PC-9 (cell line): ENCODE measurements around the gene GGT1. TPM values are rescaled to one million over a fixed set of nuclear protein-coding genes. Genes with fewer than 3 reads are reported as not detected.

Experiments
- BruUV-seq: library from RNA; stranded (reverse); fragments of 400-500 nt; replicated peaks from 2 replicates; lab custom pipeline; 2021; lab: Mats Ljungman, UMichigan
- CTCF ChIA-PET: fragments of 300-600 bp; sonication (Branson Sonifier 250); formaldehyde crosslinking; loops from one replicate; lab custom pipeline; 2022; ENCODE audit warnings: antibody characterized with exemption; lab: Charles Lee
- POLR2A ChIA-PET: fragments of 300-600 bp; sonication (Branson Sonifier 250); formaldehyde crosslinking; loops from one replicate; lab custom pipeline; 2022; ENCODE audit warnings: antibody characterized with exemption; ENCODE audit not compliant: unreplicated experiment; lab: Charles Lee
- DNase-seq, 2 experiments: peaks; one replicate each; pipeline versions ENCODE4 v3.0.0 to v3.0.0-alpha.2; 2015 to 2022; ENCODE audit warnings: mixed read lengths in 1 of 2
- H2AFZ ChIP-seq: fragments of 200-600 bp; sonication (generic); 2 replicates; pipeline ENCODE4 v1.8.1; 2017; ENCODE audit warnings: antibody characterized with exemption
- H3F3A ChIP-seq: fragments of 200-600 bp; sonication (generic); 2 replicates; pipeline ENCODE4 v1.8.1; 2017; ENCODE audit warnings: antibody characterized with exemption, mild to moderate bottlenecking, low read depth; ENCODE audit not compliant: insufficient read depth
- H3K27ac ChIP-seq: fragments of 200-600 bp; sonication (generic); 2 replicates; pipeline ENCODE4 v1.6.1; 2016; ENCODE audit warnings: mixed run types
- H3K27me3 ChIP-seq: fragments of 200-600 bp; sonication (generic); 2 replicates; pipeline ENCODE4 v1.6.1; 2016; ENCODE audit warnings: low read depth, mixed run types; ENCODE audit not compliant: insufficient read depth
- H3K36me3 ChIP-seq: fragments of 200-600 bp; sonication (generic); 2 replicates; pipeline ENCODE4 v1.6.1; 2016; ENCODE audit warnings: low read depth, mixed run types
- H3K4me1 ChIP-seq: fragments of 200-600 bp; sonication (generic); replicated peaks from 2 replicates; pipeline ENCODE4 v1.6.1; 2016; ENCODE audit warnings: mixed run types; ENCODE audit not compliant: insufficient read depth
- H3K4me2 ChIP-seq: fragments of 200-600 bp; sonication (generic); 2 replicates; pipeline ENCODE4 v1.6.1; 2017; ENCODE audit warnings: mixed run types
- H3K4me3 ChIP-seq: fragments of 200-600 bp; sonication (generic); 2 replicates; pipeline ENCODE4 v1.6.1; 2016; ENCODE audit warnings: mixed run types
- H3K79me2 ChIP-seq: fragments of 200-600 bp; sonication (generic); 2 replicates; pipeline ENCODE4 v1.6.1; 2017; ENCODE audit warnings: low read depth, mixed run types
- H3K9me2 ChIP-seq: fragments of 200-600 bp; sonication (generic); 2 replicates; pipeline ENCODE4 v1.8.1; 2017; ENCODE audit warnings: mild to moderate bottlenecking; ENCODE audit not compliant: insufficient read depth
- H3K9me3 ChIP-seq: fragments of 200-600 bp; sonication (generic); 2 replicates; pipeline ENCODE4 v1.8.1; 2016; ENCODE audit warnings: low read depth; ENCODE audit not compliant: insufficient read depth
- H4K20me1 ChIP-seq: fragments of 200-600 bp; sonication (generic); 2 replicates; pipeline ENCODE4 v1.8.1; 2017; ENCODE audit not compliant: insufficient read depth
- CTCF ChIP-seq: fragments of 200-600 bp; sonication (generic); conservative IDR thresholded peaks from 2 replicates; pipeline ENCODE4 v1.6.1; 2017; ENCODE audit warnings: mixed run types, antibody characterized with exemption, mild to moderate bottlenecking, moderate library complexity
- EZH2 ChIP-seq: fragments of 200-600 bp; sonication (generic); IDR thresholded peaks from 2 replicates; pipeline ENCODE4 v1.8.0; 2017; ENCODE audit warnings: antibody characterized with exemption, low read depth
- intact Hi-C: fragments of 100-400 bp; cut with micrococcal nuclease; formaldehyde crosslinking; loops from one replicate; pipeline ENCODE4 v1.10.0; 2022; ENCODE audit not compliant: unreplicated experiment
- total RNA-seq: library from RNA; stranded (reverse); gene quantifications from 2 replicates; pipeline ENCODE4 v1.2.3, GENCODE V29; 2021

The GGT1 gene
- total RNA-seq, 1 experiment from 2014 or later: 7.4 TPM

GRCh38 chr22:24584871-24585411 is 18.1 kb upstream of the GGT1 start:
- Histone ChIP-seq H3K27ac (no peak overlapping the region), H3K79me2 (no peaks in the 10 kb centered on the region), H3K4me2 (no peak overlapping the region), H4K20me1 (no peaks in the 10 kb centered on the region), H3F3A (no peaks in the 10 kb centered on the region), H3K9me3 (no peaks in the 10 kb centered on the region), H2AFZ (no peak overlapping the region), H3K4me1 (peaks cover 10% of the 10 kb centered on the region), H3K27me3 (no peaks in the 10 kb centered on the region), H3K9me2 (no peaks in the 10 kb centered on the region), H3K36me3 (no peaks in the 10 kb centered on the region), H3K4me3 (no peak overlapping the region)
- DNase-seq: no peak
- BruUV-seq: no TSS peak
- CTCF ChIA-PET: interaction anchor here (0.5 kb wide), 1 partner anchor 12 kb away, joined by 4 read pairs; no protein-coding TSS in a partner anchor
- TF ChIP-seq CTCF (no peak), EZH2 (no peak)
- intact Hi-C loops: no loop called here
- POLR2A ChIA-PET: no interaction called here

GRCh38 chr22:24585461-24585860 is 17.5 kb upstream of the GGT1 start:
- Histone ChIP-seq H3F3A (no peaks in the 10 kb centered on the region), H4K20me1 (no peaks in the 10 kb centered on the region), H3K79me2 (no peaks in the 10 kb centered on the region), H2AFZ (no peak overlapping the region), H3K4me2 (no peak overlapping the region), H3K9me2 (no peaks in the 10 kb centered on the region), H3K27ac (no peak overlapping the region), H3K9me3 (no peaks in the 10 kb centered on the region), H3K36me3 (no peaks in the 10 kb centered on the region), H3K27me3 (no peaks in the 10 kb centered on the region), H3K4me1 (peaks cover 10% of the 10 kb centered on the region), H3K4me3 (no peak overlapping the region)
- no TSS peak for BruUV-seq
- ChIA-PET CTCF (interaction anchor here (0.5 kb wide), 1 partner anchor 11 kb away, joined by 4 read pairs; no protein-coding TSS in a partner anchor), POLR2A (no interaction called here)
- TF ChIP-seq EZH2: no peak
- TF ChIP-seq CTCF: no peak
- intact Hi-C loops: no loop called here
- no peak for DNase-seq

GRCh38 chr22:24585927-24586546 is 17.0 kb upstream of the GGT1 start:
- Histone ChIP-seq H2AFZ (no peak overlapping the region), H3K4me3 (no peak overlapping the region), H3K36me3 (no peaks in the 10 kb centered on the region), H3K79me2 (no peaks in the 10 kb centered on the region), H3K27ac (no peak overlapping the region), H3K9me2 (no peaks in the 10 kb centered on the region), H3K9me3 (no peaks in the 10 kb centered on the region), H3F3A (no peaks in the 10 kb centered on the region), H3K4me2 (no peak overlapping the region), H3K27me3 (no peaks in the 10 kb centered on the region), H4K20me1 (no peaks in the 10 kb centered on the region), H3K4me1 (peaks cover 10% of the 10 kb centered on the region)
- ChIA-PET POLR2A (no interaction called here), CTCF (no interaction called here)
- DNase-seq: no peak
- intact Hi-C loops: no loop called here
- no TSS peak for BruUV-seq
- TF ChIP-seq CTCF (no peak), EZH2 (no peak)
